ENCODE measurements around the gene TRPC6. TPM values are rescaled to one million over a fixed set of nuclear protein-coding genes. Genes with fewer than 3 reads are reported as not detected.

TRPC6 gene
- total RNA-seq, 2 donors from 2014 or later, result 1.1 to 4.1 TPM

- TF ChIP-seq POLR2AphosphoS5 (IDR thresholded peaks at IDR 0.05), result no peak
- TF ChIP-seq POLR2A (IDR thresholded peaks at IDR 0.05), result no peak
- TF ChIP-seq, protein P1, sequence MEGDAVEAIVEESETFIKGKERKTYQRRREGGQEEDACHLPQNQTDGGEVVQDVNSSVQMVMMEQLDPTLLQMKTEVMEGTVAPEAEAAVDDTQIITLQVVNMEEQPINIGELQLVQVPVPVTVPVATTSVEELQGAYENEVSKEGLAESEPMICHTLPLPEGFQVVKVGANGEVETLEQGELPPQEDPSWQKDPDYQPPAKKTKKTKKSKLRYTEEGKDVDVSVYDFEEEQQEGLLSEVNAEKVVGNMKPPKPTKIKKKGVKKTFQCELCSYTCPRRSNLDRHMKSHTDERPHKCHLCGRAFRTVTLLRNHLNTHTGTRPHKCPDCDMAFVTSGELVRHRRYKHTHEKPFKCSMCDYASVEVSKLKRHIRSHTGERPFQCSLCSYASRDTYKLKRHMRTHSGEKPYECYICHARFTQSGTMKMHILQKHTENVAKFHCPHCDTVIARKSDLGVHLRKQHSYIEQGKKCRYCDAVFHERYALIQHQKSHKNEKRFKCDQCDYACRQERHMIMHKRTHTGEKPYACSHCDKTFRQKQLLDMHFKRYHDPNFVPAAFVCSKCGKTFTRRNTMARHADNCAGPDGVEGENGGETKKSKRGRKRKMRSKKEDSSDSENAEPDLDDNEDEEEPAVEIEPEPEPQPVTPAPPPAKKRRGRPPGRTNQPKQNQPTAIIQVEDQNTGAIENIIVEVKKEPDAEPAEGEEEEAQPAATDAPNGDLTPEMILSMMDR (IDR thresholded peaks at IDR 0.05), result no peak
- H3K9me3 ChIP-seq, result no peaks in the 10 kb centered on the region
- H3K4me1 ChIP-seq (replicated peaks), result no peaks in the 10 kb centered on the region
- no peak overlapping the region for H3K27ac ChIP-seq
- DNase-seq (ENCODE audit: low spot score), result no peak
- WGBS, result 89% methylated on average over 1 of the region's 1 CpG
- H3K4me3 ChIP-seq, result no peak overlapping the region
- no peaks in the 10 kb centered on the region for H3K36me3 ChIP-seq
- intact Hi-C loops (cut with DNase I), result no loop called here
- H3K27me3 ChIP-seq (replicated peaks; ENCODE audit: insufficient read depth), result no peaks in the 10 kb centered on the region
Observed at GRCh38 chr11:101612481-101612880, 28.7 kb upstream of the TRPC6 start.

GRCh38 chr11:101600924-101601323 lies 17.1 kb upstream of the TRPC6 start:
- no peaks in the 10 kb centered on the region for H3K36me3 ChIP-seq
- no peak overlapping the region for H3K4me3 ChIP-seq
- peaks cover 2% of the 10 kb centered on the region for H3K4me1 ChIP-seq (replicated peaks)
- no peak for DNase-seq (ENCODE audit: low spot score)
- WGBS, result 65% methylated on average over 3 of the region's 3 CpGs
- H3K9me3 ChIP-seq, result no peaks in the 10 kb centered on the region
- no peaks in the 10 kb centered on the region for H3K27me3 ChIP-seq (replicated peaks; ENCODE audit: insufficient read depth)
- no peak for TF ChIP-seq POLR2A (IDR thresholded peaks at IDR 0.05)
- TF ChIP-seq, protein P1 (IDR thresholded peaks at IDR 0.05), result no peak
- TF ChIP-seq POLR2AphosphoS5 (IDR thresholded peaks at IDR 0.05), result no peak
- intact Hi-C loops (cut with DNase I), result no loop called here
- no peak overlapping the region for H3K27ac ChIP-seq

DNA sequence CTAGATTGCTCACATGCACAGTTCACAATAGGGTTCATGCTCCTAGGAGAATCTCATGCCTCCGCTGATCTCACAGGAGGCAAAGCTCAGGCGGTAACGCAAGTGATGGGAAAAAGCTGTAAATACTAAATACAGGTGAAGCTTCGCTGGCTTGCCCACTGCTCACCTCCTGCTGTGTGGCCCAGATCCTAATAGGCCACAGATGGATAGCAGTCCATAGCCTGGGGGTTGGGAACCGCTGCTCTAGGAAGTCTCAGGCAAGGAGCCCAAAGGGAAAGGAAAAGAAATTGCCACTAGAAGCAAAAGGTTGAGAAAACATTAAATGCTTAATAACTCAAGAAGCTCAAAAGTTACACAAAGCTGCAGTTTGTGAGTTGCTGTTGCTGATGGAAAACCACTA lies 3.2 kb upstream of the TRPC6 start:
- no peak for DNase-seq (ENCODE audit: low spot score)
- WGBS, result 95% methylated on average over 5 of the region's 5 CpGs
- Histone ChIP-seq H3K36me3 (no peaks in the 10 kb centered on the region), H3K27ac (no peak overlapping the region), H3K4me1 (replicated peaks) (no peaks in the 10 kb centered on the region), H3K9me3 (no peaks in the 10 kb centered on the region), H3K4me3 (no peak overlapping the region), H3K27me3 (replicated peaks; ENCODE audit: insufficient read depth) (no peaks in the 10 kb centered on the region)
- intact Hi-C loops (cut with DNase I), result no loop called here
- TF ChIP-seq, protein P1 (IDR thresholded peaks at IDR 0.05), result no peak
- TF ChIP-seq POLR2AphosphoS5 (IDR thresholded peaks at IDR 0.05), result no peak
- no peak for TF ChIP-seq POLR2A (IDR thresholded peaks at IDR 0.05)

DNA sequence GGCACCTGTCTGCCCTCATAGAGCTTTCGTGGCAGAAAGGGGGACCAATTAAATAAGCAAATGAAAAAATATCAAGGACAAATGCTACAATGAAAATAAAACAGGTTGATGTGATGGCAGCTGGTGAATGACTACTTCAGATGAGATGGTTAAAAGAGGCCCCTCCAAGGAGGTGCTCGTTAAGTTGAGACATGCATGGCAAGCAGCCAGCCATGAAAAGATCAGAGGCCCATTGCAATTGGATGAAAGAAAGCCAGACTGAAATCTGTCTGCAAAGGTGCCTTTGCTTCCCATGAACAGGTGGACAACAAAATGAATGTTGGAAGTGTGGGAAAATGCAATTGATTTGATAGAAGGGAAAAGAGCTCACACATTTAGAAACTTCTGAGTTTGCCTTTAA lies 848 bp upstream of the TRPC6 start:
- Histone ChIP-seq H3K4me3 (no peak overlapping the region), H3K27ac (no peak overlapping the region), H3K36me3 (no peaks in the 10 kb centered on the region), H3K27me3 (replicated peaks; ENCODE audit: insufficient read depth) (no peaks in the 10 kb centered on the region), H3K9me3 (no peaks in the 10 kb centered on the region), H3K4me1 (replicated peaks) (no peaks in the 10 kb centered on the region)
- no peak for DNase-seq (ENCODE audit: low spot score)
- TF ChIP-seq, protein P1 (IDR thresholded peaks at IDR 0.05), result no peak
- TF ChIP-seq POLR2AphosphoS5 (IDR thresholded peaks at IDR 0.05) (no peak), POLR2A (IDR thresholded peaks at IDR 0.05) (no peak)
- intact Hi-C loops (cut with DNase I), result loop anchor here (5.0 kb wide), 1 partner anchor 107 kb away; no protein-coding TSS in a partner anchor
- 62% methylated on average over 2 of the region's 2 CpGs for WGBS

DNA sequence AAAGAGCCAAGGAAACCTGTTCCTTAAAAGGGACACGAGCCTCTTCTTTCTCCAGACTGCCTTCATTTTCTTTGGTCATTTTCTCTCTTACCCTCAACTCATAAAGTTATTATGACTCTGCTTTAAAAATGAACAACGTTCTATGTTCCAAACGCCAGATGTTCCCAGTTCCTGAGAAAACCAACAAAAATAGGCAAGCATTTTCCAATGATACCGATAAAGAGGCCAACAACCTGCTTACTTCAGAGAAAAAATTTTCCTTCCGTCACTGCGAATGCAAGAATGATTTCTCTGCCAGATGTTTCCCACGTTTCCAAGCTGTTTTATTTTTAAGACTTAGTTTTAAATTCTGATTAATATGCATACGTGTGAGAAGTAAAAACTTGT lies 315 bp upstream of the TRPC6 start:
- DNase-seq (ENCODE audit: low spot score), result no peak
- Histone ChIP-seq H3K36me3 (no peaks in the 10 kb centered on the region), H3K9me3 (no peaks in the 10 kb centered on the region), H3K4me3 (peak overlapping the region in 1 of 2 donors; percentile 40), H3K4me1 (replicated peaks) (no peaks in the 10 kb centered on the region), H3K27me3 (replicated peaks; ENCODE audit: insufficient read depth) (no peaks in the 10 kb centered on the region), H3K27ac (no peak overlapping the region)
- intact Hi-C loops (cut with DNase I), result loop anchor here (5.0 kb wide), 1 partner anchor 107 kb away; no protein-coding TSS in a partner anchor
- TF ChIP-seq POLR2AphosphoS5 (IDR thresholded peaks at IDR 0.05) (no peak), POLR2A (IDR thresholded peaks at IDR 0.05) (no peak)
- TF ChIP-seq, protein P1 (IDR thresholded peaks at IDR 0.05), result no peak
- WGBS, result 26% methylated on average over 8 of the region's 8 CpGs

All from prostate gland (tissue), 2 donors.